Activated CD4-positive, alpha-beta memory T cell treated with anti-CD3 and anti-CD28 coated beads for 36 hours (primary cell): Measurements from ENCODE around the gene LCN12. TPM values are rescaled to one million over a fixed set of nuclear protein-coding genes. Genes with fewer than 3 reads are reported as not detected.

Source experiments
- CTCF ChIA-PET: fragments of 350-600 bp; sonication (Branson Sonifier 250); formaldehyde crosslinking; loops from one replicate; lab custom pipeline; 2021; ENCODE audit warnings: antibody characterized with exemption, inconsistent platforms; lab: Charles Lee
- POLR2A ChIA-PET: fragments of 350-600 bp; sonication (Branson Sonifier 250); formaldehyde crosslinking; loops from one replicate; lab custom pipeline; 2021; ENCODE audit warnings: antibody characterized with exemption; lab: Charles Lee
- DNase-seq: peaks from one replicate; pipeline ENCODE4 v3.0.0-alpha.2; 2020
- H3K27ac Mint-ChIP-seq: one replicate; pipeline ENCODE4 v1.8.0; 2021; ENCODE audit warnings: mixed read lengths
- H3K27me3 Mint-ChIP-seq: one replicate; pipeline ENCODE4 v1.8.0; 2021; ENCODE audit warnings: mixed read lengths
- H3K36me3 Mint-ChIP-seq: one replicate; pipeline ENCODE4 v1.8.0; 2021; ENCODE audit warnings: mixed read lengths
- H3K4me1 Mint-ChIP-seq: one replicate; pipeline ENCODE4 v1.8.0; 2021; ENCODE audit warnings: low read depth, mixed read lengths
- H3K4me3 Mint-ChIP-seq: one replicate; pipeline ENCODE4 v1.8.0; 2021; ENCODE audit warnings: mild to moderate bottlenecking, mixed read lengths
- H3K9me3 Mint-ChIP-seq: one replicate; pipeline ENCODE4 v1.8.0; 2021; ENCODE audit warnings: mixed read lengths
- intact Hi-C: fragments of 100-400 bp; cut with micrococcal nuclease; formaldehyde crosslinking; loops from one replicate; pipeline ENCODE4 v1.15.1; 2023
- total RNA-seq, 2 experiments: library from RNA; stranded (reverse); gene quantifications; one replicate each; pipeline ENCODE4 v1.2.3, GENCODE V29; 2021

The LCN12 gene
- total RNA-seq, 2 experiments from 2014 or later: 1.6 to 2.1 TPM

- peaks cover 17% of the 10 kb centered on the region for H3K4me1 Mint-ChIP-seq
- ChIA-PET POLR2A (interaction anchor here (1.1 kb wide), 1 partner anchor 12 kb away, joined by 3 read pairs; no protein-coding TSS in a partner anchor), CTCF (interaction anchor here (1.1 to 3.8 kb wide), 5 partner anchors 26 to 61 kb away, joined by 3 to 31 read pairs (median 13); partner anchors contain the start of genes ABCA2 and C8G)
- no peak overlapping the region for H3K4me3 Mint-ChIP-seq
- no peak overlapping the region for H3K27ac Mint-ChIP-seq
- H3K27me3 Mint-ChIP-seq: no peaks in the 10 kb centered on the region
- H3K36me3 Mint-ChIP-seq: no peaks in the 10 kb centered on the region
- DNase-seq: no peak
- intact Hi-C loops: no loop called here
- no peaks in the 10 kb centered on the region for H3K9me3 Mint-ChIP-seq
Measured at GRCh38 chr9:136973618-136974617, 21.8 kb downstream of the LCN12 start.

GRCh38 chr9:136974817-136975535 is 22.9 kb downstream of the LCN12 start:
- peak; percentile 40 for DNase-seq
- no peak overlapping the region for H3K27ac Mint-ChIP-seq
- peaks cover 17% of the 10 kb centered on the region for H3K4me1 Mint-ChIP-seq
- ChIA-PET CTCF (interaction anchor here (0.9 to 3.8 kb wide), 12 partner anchors 10 to 132 kb away, joined by 3 to 31 read pairs (median 5); partner anchors contain the start of genes ABCA2, AJM1, C8G and CLIC3), POLR2A (interaction anchor here (0.6 to 1.1 kb wide), 4 partner anchors 13 to 160 kb away, joined by 3 read pairs; partner anchors contain the start of gene PAXX)
- intact Hi-C loops: no loop called here
- H3K4me3 Mint-ChIP-seq: peak overlapping the region; percentile 23
- H3K9me3 Mint-ChIP-seq: no peaks in the 10 kb centered on the region
- no peaks in the 10 kb centered on the region for H3K36me3 Mint-ChIP-seq
- H3K27me3 Mint-ChIP-seq: no peaks in the 10 kb centered on the region

GRCh38 chr9:136975644-136976043 is 23.6 kb downstream of the LCN12 start:
- Mint-ChIP-seq H3K4me3 (peak overlapping the region; percentile 23), H3K27ac (no peak overlapping the region)
- POLR2A ChIA-PET: interaction anchor here (0.9 kb wide), 1 partner anchor 60 kb away, joined by 3 read pairs; no protein-coding TSS in a partner anchor

GRCh38 chr9:136977223-136977622 is 25.1 kb downstream of the LCN12 start, which contains the start of gene PTGDS:
Gene PTGDS (plus strand): TSS chr9:136977504. CDS start chr9:136977579, 75 bp downstream.
- no peak within 1 kb of the TSS for H3K27ac Mint-ChIP-seq
- H3K4me3 Mint-ChIP-seq: no peak within 1 kb of the TSS
- intact Hi-C loops: no loop called here
- no peak for DNase-seq
- H3K36me3 Mint-ChIP-seq: no peaks in the 10 kb centered on the region
- POLR2A ChIA-PET: no interaction called here
- H3K9me3 Mint-ChIP-seq: no peaks in the 10 kb centered on the region
- CTCF ChIA-PET: interaction anchor here (1.3 to 3.8 kb wide), 3 partner anchors 52 to 199 kb away, joined by 3 to 31 read pairs (median 26); partner anchors contain the start of gene ABCA2
- peaks cover 17% of the 10 kb centered on the region for H3K4me1 Mint-ChIP-seq
- H3K27me3 Mint-ChIP-seq: peaks cover 1% of the 10 kb centered on the region

More at GRCh38 chr9:136975644-136976043, 23.6 kb downstream of the LCN12 start:
- Mint-ChIP-seq H3K9me3 (no peaks in the 10 kb centered on the region), H3K4me1 (peaks cover 17% of the 10 kb centered on the region), H3K27me3 (no peaks in the 10 kb centered on the region), H3K36me3 (no peaks in the 10 kb centered on the region)
- intact Hi-C loops: no loop called here
- CTCF ChIA-PET: interaction anchor here (0.8 to 3.8 kb wide), 13 partner anchors 10 to 188 kb away, joined by 3 to 31 read pairs (median 4); partner anchors contain the start of genes ABCA2, AJM1, CLIC3 and PAXX
- DNase-seq: peak; percentile 66

GRCh38 chr9:136977649-136978072 is 25.6 kb downstream of the LCN12 start:
- no peak overlapping the region for H3K27ac Mint-ChIP-seq
- intact Hi-C loops: loop anchor here (1.0 kb wide), 1 partner anchor 15 kb away; the partner anchor contains the start of gene PAXX
- CTCF ChIA-PET: interaction anchor here (0.9 to 1.4 kb wide), 2 partner anchors 52 to 135 kb away, joined by 3 to 5 read pairs; partner anchors contain the start of gene AJM1
- H3K9me3 Mint-ChIP-seq: no peaks in the 10 kb centered on the region
- H3K4me3 Mint-ChIP-seq: no peak overlapping the region
- H3K4me1 Mint-ChIP-seq: peaks cover 17% of the 10 kb centered on the region
- H3K27me3 Mint-ChIP-seq: peaks cover 1% of the 10 kb centered on the region
- POLR2A ChIA-PET: interaction anchor here (1.0 kb wide), 1 partner anchor 15 kb away, joined by 3 read pairs; the partner anchor contains the start of gene PAXX
- H3K36me3 Mint-ChIP-seq: no peaks in the 10 kb centered on the region
- no peak for DNase-seq

GRCh38 chr9:136978073-136978864 is 26.2 kb downstream of the LCN12 start:
- peaks cover 17% of the 10 kb centered on the region for H3K4me1 Mint-ChIP-seq
- no peaks in the 10 kb centered on the region for H3K36me3 Mint-ChIP-seq
- H3K27ac Mint-ChIP-seq: no peak overlapping the region
- no peaks in the 10 kb centered on the region for H3K9me3 Mint-ChIP-seq
- H3K4me3 Mint-ChIP-seq: no peak overlapping the region
- ChIA-PET POLR2A (interaction anchor here (1.0 kb wide), 1 partner anchor 14 kb away, joined by 3 read pairs; the partner anchor contains the start of gene PAXX), CTCF (interaction anchor here (0.9 to 1.4 kb wide), 2 partner anchors 51 to 136 kb away, joined by 3 to 5 read pairs; partner anchors contain the start of gene AJM1)
- intact Hi-C loops: loop anchor here (1.0 kb wide), 1 partner anchor 14 kb away; the partner anchor contains the start of gene PAXX
- H3K27me3 Mint-ChIP-seq: peaks cover 1% of the 10 kb centered on the region
- DNase-seq: peak; percentile 77

- Mint-ChIP-seq H3K27me3 (peaks cover 6% of the 10 kb centered on the region), H3K4me1 (peaks cover 19% of the 10 kb centered on the region), H3K9me3 (no peaks in the 10 kb centered on the region), H3K27ac (no peak overlapping the region), H3K4me3 (no peak overlapping the region), H3K36me3 (no peaks in the 10 kb centered on the region)
- no peak for DNase-seq
- intact Hi-C loops: loop anchor here (1.0 kb wide), 1 partner anchor 13 kb away; the partner anchor contains the start of gene PAXX
- ChIA-PET POLR2A (no interaction called here), CTCF (interaction anchor here (1.4 kb wide), 1 partner anchor 137 kb away, joined by 3 read pairs; the partner anchor contains the start of gene AJM1)
Measured at GRCh38 chr9:136978865-136979544, 26.9 kb downstream of the LCN12 start.

GRCh38 chr9:136979769-136980587 is 27.9 kb downstream of the LCN12 start:
- Mint-ChIP-seq H3K9me3 (no peaks in the 10 kb centered on the region), H3K27me3 (peaks cover 7% of the 10 kb centered on the region), H3K27ac (no peak overlapping the region), H3K4me3 (no peak overlapping the region), H3K36me3 (no peaks in the 10 kb centered on the region), H3K4me1 (peaks cover 16% of the 10 kb centered on the region)
- ChIA-PET POLR2A (no interaction called here), CTCF (no interaction called here)
- intact Hi-C loops: no loop called here
- DNase-seq: no peak

- Mint-ChIP-seq H3K9me3 (no peaks in the 10 kb centered on the region), H3K4me1 (peaks cover 8% of the 10 kb centered on the region), H3K27ac (peak overlapping the region; percentile 24), H3K4me3 (no peak overlapping the region), H3K27me3 (peaks cover 8% of the 10 kb centered on the region), H3K36me3 (no peaks in the 10 kb centered on the region)
- ChIA-PET CTCF (no interaction called here), POLR2A (no interaction called here)
- intact Hi-C loops: no loop called here
- no peak for DNase-seq
Measured at GRCh38 chr9:136980669-136981478, 28.8 kb downstream of the LCN12 start.
